Vagina (tissue), 2 donors: Measurements from ENCODE around the gene INPP4B. TPM values are rescaled to one million over a fixed set of nuclear protein-coding genes. Genes with fewer than 3 reads are reported as not detected.
"Not testable (repeated sequence)": the region's sequence is repeated elsewhere in the genome, so short reads cannot be mapped to it uniquely, and the experiment has no call there.

Experiments
- DNase-seq, 2 donors: peaks; one replicate each; pipeline ENCODE4 v3.0.0-alpha.2; 2017; ENCODE audit errors: extremely low spot score in 2 of 2
- H3K27ac ChIP-seq: fragments of 200-600 bp; sonication (generic); one replicate; pipeline ENCODE4 v1.5.1; 2019
- H3K27me3 ChIP-seq: fragments of 200-600 bp; sonication (generic); one replicate; pipeline ENCODE4 v1.5.1; 2019
- H3K36me3 ChIP-seq, 2 donors: fragments of 200-600 bp; sonication (generic); one replicate each; pipeline ENCODE4 v1.5.1; 2017 to 2019
- H3K4me1 ChIP-seq: fragments of 200-600 bp; sonication (generic); one replicate; pipeline ENCODE4 v1.5.1; 2019
- H3K4me3 ChIP-seq, 2 donors: fragments of 200-600 bp; sonication (generic); 1 replicate in 1 of 2; 2 replicates in 1 of 2; pipeline ENCODE4 v1.5.1; 2016 to 2019
- H3K9me3 ChIP-seq: fragments of 200-600 bp; sonication (generic); one replicate; pipeline ENCODE4 v1.5.1; 2019
- POLR2A ChIP-seq, 2 donors: fragments of 450-650 bp; IDR thresholded peaks; one replicate each; pipeline ENCODE4 v1.6.1; 2017; ENCODE audit warnings: antibody characterized with exemption in 2 of 2, mild to moderate bottlenecking in 2 of 2, moderate library complexity in 2 of 2
- POLR2AphosphoS5 ChIP-seq, 2 donors: sonication (generic); formaldehyde crosslinking; IDR thresholded peaks; one replicate each; pipeline ENCODE4 v1.9.0; 2017; ENCODE audit warnings: antibody characterized with exemption in 2 of 2, mild to moderate bottlenecking in 2 of 2, low read depth in 1 of 2; ENCODE audit not compliant: insufficient read depth in 1 of 2
- intact Hi-C: fragments of 100-400 bp; cut with DNase I; formaldehyde crosslinking; loops from one replicate; pipeline ENCODE4 v1.15.1; 2023
- total RNA-seq: library from RNA; depleted of rRNA; stranded (reverse); fragments of >200 nt; gene quantifications from one replicate; pipeline ENCODE4 v1.2.3, GENCODE V29; 2016
- TF ChIP-seq, protein P1 (sequence below), 3 experiments: fragments of 450-650 bp in 2 of 3; fragments of 200-600 bp in 1 of 3; sonication (generic) in 1 of 3; IDR thresholded peaks; one replicate each; pipeline ENCODE4 v1.5.1; 2017 to 2019; ENCODE audit warnings: antibody characterized with exemption in 3 of 3, mild to moderate bottlenecking in 2 of 3, moderate library complexity in 2 of 3

INPP4B gene
- total RNA-seq, 1 donor from 2014 or later: 21.1 TPM

DNA sequence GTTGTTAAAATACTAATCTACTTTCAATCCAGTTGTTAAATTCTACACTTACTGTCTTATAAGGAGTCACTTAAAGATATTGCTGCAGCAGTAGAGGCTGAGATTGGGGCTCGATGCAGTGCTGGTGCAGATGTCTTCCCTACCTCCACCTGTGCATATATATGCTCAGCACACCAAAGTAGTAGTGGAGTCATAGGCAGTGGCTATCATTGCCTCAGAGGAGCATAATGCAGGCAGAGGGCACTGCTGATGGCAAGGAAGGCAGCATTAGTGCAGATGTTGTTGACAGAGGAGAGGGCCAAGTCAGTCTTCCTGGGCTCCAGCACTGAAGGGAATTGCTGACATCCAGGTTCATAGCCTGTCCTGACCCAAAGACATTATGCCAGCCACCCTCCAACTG is 35.1 kb downstream of the INPP4B start:
- TF ChIP-seq, protein P1, sequence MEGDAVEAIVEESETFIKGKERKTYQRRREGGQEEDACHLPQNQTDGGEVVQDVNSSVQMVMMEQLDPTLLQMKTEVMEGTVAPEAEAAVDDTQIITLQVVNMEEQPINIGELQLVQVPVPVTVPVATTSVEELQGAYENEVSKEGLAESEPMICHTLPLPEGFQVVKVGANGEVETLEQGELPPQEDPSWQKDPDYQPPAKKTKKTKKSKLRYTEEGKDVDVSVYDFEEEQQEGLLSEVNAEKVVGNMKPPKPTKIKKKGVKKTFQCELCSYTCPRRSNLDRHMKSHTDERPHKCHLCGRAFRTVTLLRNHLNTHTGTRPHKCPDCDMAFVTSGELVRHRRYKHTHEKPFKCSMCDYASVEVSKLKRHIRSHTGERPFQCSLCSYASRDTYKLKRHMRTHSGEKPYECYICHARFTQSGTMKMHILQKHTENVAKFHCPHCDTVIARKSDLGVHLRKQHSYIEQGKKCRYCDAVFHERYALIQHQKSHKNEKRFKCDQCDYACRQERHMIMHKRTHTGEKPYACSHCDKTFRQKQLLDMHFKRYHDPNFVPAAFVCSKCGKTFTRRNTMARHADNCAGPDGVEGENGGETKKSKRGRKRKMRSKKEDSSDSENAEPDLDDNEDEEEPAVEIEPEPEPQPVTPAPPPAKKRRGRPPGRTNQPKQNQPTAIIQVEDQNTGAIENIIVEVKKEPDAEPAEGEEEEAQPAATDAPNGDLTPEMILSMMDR (IDR thresholded peaks at IDR 0.05): no peak
- TF ChIP-seq POLR2AphosphoS5 (IDR thresholded peaks at IDR 0.05; ENCODE audit: insufficient read depth in 1 of 2, low read depth in 1 of 2) (no peak), POLR2A (IDR thresholded peaks at IDR 0.05) (no peak)
- H3K27me3 ChIP-seq: no peaks in the 10 kb centered on the region
- no peak overlapping the region for H3K27ac ChIP-seq
- no peaks in the 10 kb centered on the region for H3K9me3 ChIP-seq
- no peaks in the 10 kb centered on the region for H3K4me1 ChIP-seq
- H3K36me3 ChIP-seq: no peaks in the 10 kb centered on the region
- intact Hi-C loops: no loop called here
- no peak overlapping the region for H3K4me3 ChIP-seq
- no peak for DNase-seq

DNA sequence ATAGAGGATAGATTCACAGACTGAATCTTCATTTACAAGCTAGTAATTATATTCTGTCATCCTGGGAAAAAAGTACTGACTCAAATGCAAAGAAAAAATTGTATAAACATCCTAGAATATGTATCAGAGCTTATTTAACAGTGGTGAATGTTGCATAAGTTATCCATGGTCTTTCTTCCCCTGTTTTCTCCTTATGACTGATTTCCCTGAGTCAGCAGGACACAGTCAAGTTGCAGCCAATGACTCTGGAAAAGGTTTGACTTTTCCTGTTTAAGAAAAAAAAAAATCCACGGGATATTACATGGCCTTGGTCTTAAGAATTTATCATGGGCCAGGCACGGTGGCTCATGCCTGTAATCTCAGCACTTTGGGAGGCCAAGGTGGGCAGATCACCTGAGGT is 36.5 kb downstream of the INPP4B start:
- H3K4me3 ChIP-seq: no peak overlapping the region
- H3K27ac ChIP-seq: no peak overlapping the region
- no peaks in the 10 kb centered on the region for H3K36me3 ChIP-seq
- H3K9me3 ChIP-seq: no peaks in the 10 kb centered on the region
- H3K4me1 ChIP-seq: no peaks in the 10 kb centered on the region
- TF ChIP-seq POLR2A (IDR thresholded peaks at IDR 0.05) (no peak), POLR2AphosphoS5 (IDR thresholded peaks at IDR 0.05; ENCODE audit: insufficient read depth in 1 of 2, low read depth in 1 of 2) (no peak)
- TF ChIP-seq, protein P1 (IDR thresholded peaks at IDR 0.05): no peak
- H3K27me3 ChIP-seq: no peaks in the 10 kb centered on the region
- intact Hi-C loops: no loop called here
- no peak for DNase-seq

DNA sequence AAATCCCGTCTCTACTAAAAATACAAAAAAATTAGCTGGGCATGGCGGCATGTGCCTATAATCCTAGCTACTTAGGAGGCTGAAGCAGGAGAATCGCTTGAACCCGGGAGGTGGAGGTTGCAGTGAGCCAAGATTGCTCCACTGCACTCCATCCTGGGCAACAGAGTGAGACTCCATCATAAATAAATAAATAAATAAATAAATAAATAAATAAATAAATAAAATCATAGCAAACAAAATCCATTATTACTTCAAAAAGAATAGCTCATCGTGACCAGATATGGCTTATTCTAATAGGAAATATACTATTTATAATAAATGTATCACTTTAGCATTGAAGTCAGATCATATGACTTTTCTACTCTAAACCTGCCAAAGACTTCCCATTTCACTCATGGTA is 42.2 kb downstream of the INPP4B start:
- intact Hi-C loops, H3K4me3 ChIP-seq, DNase-seq, H3K27me3 ChIP-seq, H3K4me1 ChIP-seq, H3K36me3 ChIP-seq, H3K9me3 ChIP-seq, H3K27ac ChIP-seq: not testable (repeated sequence)

DNA sequence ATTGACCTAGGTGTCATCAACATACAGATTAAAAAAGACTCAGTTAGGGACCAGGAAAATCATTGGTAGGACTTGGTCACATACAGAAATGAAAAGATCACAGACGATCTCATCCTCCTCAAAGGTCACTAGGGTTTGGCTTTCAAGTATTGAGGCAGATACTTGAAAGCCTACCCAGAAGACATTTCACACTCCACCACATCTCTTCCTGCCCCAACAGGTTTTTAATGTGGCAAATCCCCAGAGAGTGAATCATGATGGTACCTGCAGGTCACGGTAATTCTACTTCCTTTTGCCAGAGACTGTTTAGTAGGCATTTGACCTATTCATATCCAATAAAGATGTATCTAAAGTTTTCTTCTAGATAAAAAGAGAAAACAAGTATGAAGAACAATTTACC is 44.1 kb downstream of the INPP4B start:
- DNase-seq: no peak
- H3K27ac ChIP-seq: no peak overlapping the region
- H3K9me3 ChIP-seq: no peaks in the 10 kb centered on the region
- no peaks in the 10 kb centered on the region for H3K27me3 ChIP-seq
- intact Hi-C loops: no loop called here
- no peaks in the 10 kb centered on the region for H3K36me3 ChIP-seq
- no peaks in the 10 kb centered on the region for H3K4me1 ChIP-seq
- no peak overlapping the region for H3K4me3 ChIP-seq
- TF ChIP-seq POLR2A (IDR thresholded peaks at IDR 0.05) (no peak), POLR2AphosphoS5 (IDR thresholded peaks at IDR 0.05; ENCODE audit: insufficient read depth in 1 of 2, low read depth in 1 of 2) (peak in 1 of 2 donors; percentile 24)

DNA sequence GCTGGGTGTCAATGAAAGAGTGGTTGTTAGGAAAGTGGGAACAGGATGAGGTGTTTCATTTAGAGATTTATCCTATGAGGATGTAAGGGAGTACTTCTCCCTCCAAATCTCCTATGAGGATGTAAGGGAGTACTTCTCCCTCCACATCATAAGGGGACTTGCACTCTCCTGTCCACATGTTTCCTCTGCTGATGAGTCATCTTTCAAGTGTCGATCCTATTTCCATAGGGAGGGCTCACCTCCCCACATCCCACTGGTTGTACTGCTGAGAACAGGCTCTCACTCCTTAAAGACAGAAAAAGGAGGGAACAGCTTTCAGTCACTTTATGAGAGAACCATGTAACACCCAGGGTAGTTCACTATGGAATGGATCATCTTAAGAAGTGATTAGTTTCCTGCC is 65.0 kb downstream of the INPP4B start:
- no peaks in the 10 kb centered on the region for H3K36me3 ChIP-seq
- no peaks in the 10 kb centered on the region for H3K27me3 ChIP-seq
- no peaks in the 10 kb centered on the region for H3K9me3 ChIP-seq
- no peak overlapping the region for H3K4me3 ChIP-seq
- intact Hi-C loops: no loop called here
- H3K27ac ChIP-seq: no peak overlapping the region
- H3K4me1 ChIP-seq: no peaks in the 10 kb centered on the region
- no peak for DNase-seq
- no peak for TF ChIP-seq POLR2A (IDR thresholded peaks at IDR 0.05)
- no peak for TF ChIP-seq POLR2AphosphoS5 (IDR thresholded peaks at IDR 0.05; ENCODE audit: insufficient read depth in 1 of 2, low read depth in 1 of 2)
- TF ChIP-seq, protein P1 (IDR thresholded peaks at IDR 0.05): no peak

DNA sequence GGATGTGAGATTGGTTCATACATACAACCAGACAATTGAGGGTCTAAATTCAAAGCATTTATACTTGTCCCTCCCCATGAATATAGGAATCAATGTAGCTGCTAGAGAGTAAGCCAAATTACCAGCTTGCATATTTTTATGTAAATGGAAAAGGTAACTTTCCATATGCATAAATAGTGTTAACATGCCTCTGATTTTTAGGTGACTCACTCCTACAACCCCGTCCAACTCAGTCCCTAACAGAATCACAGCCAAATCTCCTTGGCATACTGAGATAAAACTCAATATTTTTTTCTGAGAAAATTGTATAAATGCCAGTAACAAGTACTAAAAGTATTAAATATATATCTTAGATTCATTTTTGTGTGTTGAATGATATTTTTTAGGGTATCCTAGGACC is 67.2 kb downstream of the INPP4B start:
- no peak overlapping the region for H3K4me3 ChIP-seq
- intact Hi-C loops: no loop called here
- TF ChIP-seq POLR2A (IDR thresholded peaks at IDR 0.05) (no peak), POLR2AphosphoS5 (IDR thresholded peaks at IDR 0.05; ENCODE audit: insufficient read depth in 1 of 2, low read depth in 1 of 2) (no peak)
- TF ChIP-seq, protein P1 (IDR thresholded peaks at IDR 0.05): no peak

More for the DNA sequence above, 67.2 kb downstream of the INPP4B start:
- H3K27me3 ChIP-seq: no peaks in the 10 kb centered on the region
- H3K4me1 ChIP-seq: no peaks in the 10 kb centered on the region
- H3K9me3 ChIP-seq: no peaks in the 10 kb centered on the region
- H3K27ac ChIP-seq: no peak overlapping the region
- DNase-seq: no peak
- H3K36me3 ChIP-seq: no peaks in the 10 kb centered on the region
